ENCODE measurements around the gene SYT1. TPM values are rescaled to one million over a fixed set of nuclear protein-coding genes. Genes with fewer than 3 reads are reported as not detected.

Gene SYT1
- total RNA-seq, 1 experiment from 2014 or later = 44.9 TPM

DNA sequence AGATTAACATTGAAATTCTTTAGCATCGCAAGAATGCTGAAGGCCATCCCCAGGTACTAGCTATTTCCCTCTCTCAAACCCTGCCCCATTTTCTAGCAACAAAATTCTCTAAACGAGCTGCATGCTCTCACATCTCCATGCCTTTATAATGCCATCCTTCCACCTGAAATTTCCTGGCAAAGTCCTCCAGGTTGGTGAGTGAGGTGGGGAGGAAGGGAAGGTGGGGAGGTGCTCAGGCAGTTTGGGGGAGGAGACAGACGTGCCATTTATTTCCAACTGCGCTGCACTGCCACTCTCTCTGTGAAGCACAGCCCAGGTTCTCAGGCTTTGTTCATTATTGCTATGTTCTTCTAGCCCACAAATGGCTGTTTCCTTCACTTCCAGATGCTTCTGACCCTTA lies 617.7 kb downstream of the SYT1 start:
- DNase-seq (ENCODE audit: low read depth, low spot score) (no peak), ATAC-seq (no peak)
- Histone ChIP-seq H3K9me3 (ENCODE audit: control insufficient read depth in 1 of 2, insufficient read depth in 1 of 2, low read depth in 1 of 2, low read length in 2 of 2) (no peaks in the 10 kb centered on the region), H3K4me3 (replicated peaks in 1 of 2; ENCODE audit: low read depth in 1 of 2, low read length in 2 of 2) (no peak overlapping the region), H3K27me3 (ENCODE audit: insufficient read depth, low read length) (no peaks in the 10 kb centered on the region), H3K36me3 (ENCODE audit: control insufficient read depth in 1 of 2, insufficient read depth in 2 of 2, low read length in 2 of 2) (no peaks in the 10 kb centered on the region), H3K9me2 (ENCODE audit: insufficient read depth) (no peaks in the 10 kb centered on the region), H3K79me2 (ENCODE audit: insufficient read depth, low read length) (no peaks in the 10 kb centered on the region), H3K4me1 (ENCODE audit: control insufficient read depth in 1 of 2, insufficient read depth in 2 of 2, low read length in 2 of 2) (no peaks in the 10 kb centered on the region), H2AFZ (ENCODE audit: low read depth, low read length, poor library complexity, severe bottlenecking) (no peak overlapping the region), H4K20me1 (ENCODE audit: insufficient read depth) (no peaks in the 10 kb centered on the region), H3K4me2 (ENCODE audit: low read length) (no peak overlapping the region), H3K9ac (ENCODE audit: low read length) (no peak overlapping the region), H3K27ac (ENCODE audit: low read depth, low read length) (no peak overlapping the region)
- ChIA-PET RAD21 (ENCODE audit: low non-redundant PET in 1 of 2, low total read pairs in 2 of 2, uncharacterized antibody in 2 of 2, unreplicated experiment in 2 of 2) (no interaction called here), POLR2A (no interaction called here), CTCF (no interaction called here)
- no peak for TF ChIP-seq POLR2AphosphoS5 (IDR thresholded peaks at IDR 0.05; ENCODE audit: low read depth, low read length)
- no peak for TF ChIP-seq ZFX (IDR thresholded peaks at IDR 0.05)
- no peak for TF ChIP-seq SP1 (IDR thresholded peaks at IDR 0.05; ENCODE audit: low read depth)
- TF ChIP-seq, protein P1, sequence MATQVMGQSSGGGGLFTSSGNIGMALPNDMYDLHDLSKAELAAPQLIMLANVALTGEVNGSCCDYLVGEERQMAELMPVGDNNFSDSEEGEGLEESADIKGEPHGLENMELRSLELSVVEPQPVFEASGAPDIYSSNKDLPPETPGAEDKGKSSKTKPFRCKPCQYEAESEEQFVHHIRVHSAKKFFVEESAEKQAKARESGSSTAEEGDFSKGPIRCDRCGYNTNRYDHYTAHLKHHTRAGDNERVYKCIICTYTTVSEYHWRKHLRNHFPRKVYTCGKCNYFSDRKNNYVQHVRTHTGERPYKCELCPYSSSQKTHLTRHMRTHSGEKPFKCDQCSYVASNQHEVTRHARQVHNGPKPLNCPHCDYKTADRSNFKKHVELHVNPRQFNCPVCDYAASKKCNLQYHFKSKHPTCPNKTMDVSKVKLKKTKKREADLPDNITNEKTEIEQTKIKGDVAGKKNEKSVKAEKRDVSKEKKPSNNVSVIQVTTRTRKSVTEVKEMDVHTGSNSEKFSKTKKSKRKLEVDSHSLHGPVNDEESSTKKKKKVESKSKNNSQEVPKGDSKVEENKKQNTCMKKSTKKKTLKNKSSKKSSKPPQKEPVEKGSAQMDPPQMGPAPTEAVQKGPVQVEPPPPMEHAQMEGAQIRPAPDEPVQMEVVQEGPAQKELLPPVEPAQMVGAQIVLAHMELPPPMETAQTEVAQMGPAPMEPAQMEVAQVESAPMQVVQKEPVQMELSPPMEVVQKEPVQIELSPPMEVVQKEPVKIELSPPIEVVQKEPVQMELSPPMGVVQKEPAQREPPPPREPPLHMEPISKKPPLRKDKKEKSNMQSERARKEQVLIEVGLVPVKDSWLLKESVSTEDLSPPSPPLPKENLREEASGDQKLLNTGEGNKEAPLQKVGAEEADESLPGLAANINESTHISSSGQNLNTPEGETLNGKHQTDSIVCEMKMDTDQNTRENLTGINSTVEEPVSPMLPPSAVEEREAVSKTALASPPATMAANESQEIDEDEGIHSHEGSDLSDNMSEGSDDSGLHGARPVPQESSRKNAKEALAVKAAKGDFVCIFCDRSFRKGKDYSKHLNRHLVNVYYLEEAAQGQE (IDR thresholded peaks at IDR 0.05; ENCODE audit: low read depth) = no peak
- TF ChIP-seq RAD21 (IDR thresholded peaks at IDR 0.05; ENCODE audit: low read depth) = no peak
- no peak for TF ChIP-seq ELF1 (IDR thresholded peaks at IDR 0.05; ENCODE audit: borderline replicate concordance, low read depth)
- no peak for TF ChIP-seq TCF7L2 (IDR thresholded peaks at IDR 0.05; ENCODE audit: borderline replicate concordance, extremely low read depth, insufficient read depth, insufficient read length)
- TF ChIP-seq YY1 (IDR thresholded peaks at IDR 0.05; ENCODE audit: extremely low read depth, insufficient replicate concordance, low read depth, low read length) = no peak
- no peak for TF ChIP-seq SRF (IDR thresholded peaks at IDR 0.05; ENCODE audit: low read depth)
- intact Hi-C loops (cut with micrococcal nuclease) = no loop called here
- BruUV-seq (replicated peaks) = no TSS peak

Data from HCT116 (cell line).